Measurements from ENCODE around the gene CHTOP. TPM values are rescaled to one million over a fixed set of nuclear protein-coding genes. Genes with fewer than 3 reads are reported as not detected.
"Not testable (repeated sequence)": the region's sequence is repeated elsewhere in the genome, so short reads cannot be mapped to it uniquely, and the experiment has no call there.

The CHTOP gene
- polyA plus RNA-seq (ENCODE audit: insufficient read depth in 1 of 5, insufficient read length in 5 of 5, low replicate concordance in 1 of 5), result 100 to 1,000 TPM; 106 to 125 (median 120) TPM
- long read RNA-seq, donor 1, transcript CHTOP-204 (6 exons, 2,096 nt), result minor isoform, 11 of 491 reads
- long read RNA-seq, donor 1, transcript CHTOP-203 (6 exons, 2,165 nt), result major isoform, 16 of 491 reads
- long read RNA-seq, donor 1, partial matches to known transcripts, result 327 of 491 reads
- long read RNA-seq, donor 1, other reads (novel, unspliced or antisense), result 136 of 491 reads
- long read RNA-seq, donor 2, transcript CHTOP-203 (6 exons, 2,165 nt), result major isoform, 13 of 34 reads
- long read RNA-seq, donor 2, transcript CHTOP-204 (6 exons, 2,096 nt), result minor isoform, 5 of 34 reads
- long read RNA-seq, donor 2, partial matches to known transcripts, result 12 of 34 reads
- long read RNA-seq, donor 2, other reads (novel, unspliced or antisense), result 0 of 34 reads
- long read RNA-seq, donor 3, transcript CHTOP-203 (6 exons, 2,165 nt), result minor isoform, 5 of 27 reads
- long read RNA-seq, donor 3, transcript CHTOP-204 (6 exons, 2,096 nt), result major isoform, 7 of 27 reads
- long read RNA-seq, donor 3, partial matches to known transcripts, result 15 of 27 reads
- long read RNA-seq, donor 3, other reads (novel, unspliced or antisense), result 0 of 27 reads
- long read RNA-seq, donor 4, transcript CHTOP-203 (6 exons, 2,165 nt), result major isoform, 8 of 47 reads
- long read RNA-seq, donor 4, partial matches to known transcripts, result 34 of 47 reads
- long read RNA-seq, donor 4, other reads (novel, unspliced or antisense), result 0 of 47 reads
- long read RNA-seq, donor 5, transcript CHTOP-204 (6 exons, 2,096 nt), result minor isoform, 14 of 69 reads
- long read RNA-seq, donor 5, transcript CHTOP-203 (6 exons, 2,165 nt), result major isoform, 25 of 69 reads
- long read RNA-seq, donor 5, partial matches to known transcripts, result 29 of 69 reads
- long read RNA-seq, donor 5, other reads (novel, unspliced or antisense), result 0 of 69 reads
- long read RNA-seq, donor 6, transcript CHTOP-203 (6 exons, 2,165 nt), result minor isoform, 12 of 50 reads
- long read RNA-seq, donor 6, transcript CHTOP-204 (6 exons, 2,096 nt), result major isoform, 14 of 50 reads
- long read RNA-seq, donor 6, partial matches to known transcripts, result 16 of 50 reads
- long read RNA-seq, donor 6, other reads (novel, unspliced or antisense), result 5 of 50 reads
- long read RNA-seq, donor 7, transcript CHTOP-204 (6 exons, 2,096 nt), result major isoform, 5 of 18 reads
- long read RNA-seq, donor 7, transcript CHTOP-203 (6 exons, 2,165 nt), result major isoform, 5 of 18 reads
- long read RNA-seq, donor 7, partial matches to known transcripts, result 6 of 18 reads
- long read RNA-seq, donor 7, other reads (novel, unspliced or antisense), result 0 of 18 reads
- long read RNA-seq, donor 8, transcript CHTOP-203 (6 exons, 2,165 nt), result major isoform, 5 of 21 reads
- long read RNA-seq, donor 8, partial matches to known transcripts, result 12 of 21 reads
- long read RNA-seq, donor 8, other reads (novel, unspliced or antisense), result 0 of 21 reads

- DNase-seq, result peak; percentile 97
Measured at GRCh38 chr1:153633754-153634665, at the start of gene CHTOP. TSS of gene CHTOP (plus strand) at chr1:153634066. CDS start at chr1:153636589, 2,523 bp downstream.

- no peak for DNase-seq
Measured at GRCh38 chr1:153585006-153585405, 48.9 kb upstream of the CHTOP start.

GRCh38 chr1:153586347-153586746 lies 47.5 kb upstream of the CHTOP start:
- no peak for DNase-seq

GRCh38 chr1:153587314-153587713 lies 46.6 kb upstream of the CHTOP start:
- no peak for DNase-seq

GRCh38 chr1:153588033-153588432 lies 45.8 kb upstream of the CHTOP start:
- DNase-seq, result not testable (repeated sequence)

GRCh38 chr1:153588482-153588881 lies 45.4 kb upstream of the CHTOP start:
- DNase-seq, result no peak

GRCh38 chr1:153592748-153593147 lies 41.1 kb upstream of the CHTOP start:
- no peak for DNase-seq

GRCh38 chr1:153597206-153597605 lies 36.7 kb upstream of the CHTOP start:
- no peak for DNase-seq

GRCh38 chr1:153598309-153599172 lies 35.3 kb upstream of the CHTOP start:
- DNase-seq, result peak in 1 of 2 donors; percentile 23

- DNase-seq, result no peak
Measured at GRCh38 chr1:153599847-153600246, 34.0 kb upstream of the CHTOP start.

- no peak for DNase-seq
Measured at GRCh38 chr1:153602749-153603148, 31.1 kb upstream of the CHTOP start.

- DNase-seq, result no peak
Measured at GRCh38 chr1:153606194-153606593, 27.7 kb upstream of the CHTOP start.

GRCh38 chr1:153607381-153607780 lies 26.5 kb upstream of the CHTOP start:
- no peak for DNase-seq

- DNase-seq, result no peak
Measured at GRCh38 chr1:153608089-153608682, 25.7 kb upstream of the CHTOP start.

- peak; percentile 45 to 58 for DNase-seq
Measured at GRCh38 chr1:153608742-153609584, 24.9 kb upstream of the CHTOP start.

GRCh38 chr1:153609585-153609907 lies 24.3 kb upstream of the CHTOP start:
- DNase-seq, result no peak

- DNase-seq, result no peak
Measured at GRCh38 chr1:153610334-153610733, 23.5 kb upstream of the CHTOP start.

- no peak for DNase-seq
Measured at GRCh38 chr1:153610811-153611301, 23.0 kb upstream of the CHTOP start.

Measured in right lung (tissue), 10 donors.